Kidney (tissue), 14 donors: ENCODE measurements around the gene PELI3. TPM values are rescaled to one million over a fixed set of nuclear protein-coding genes. Genes with fewer than 3 reads are reported as not detected.

ENCODE experiments used
- DNase-seq, 5 donors: peaks; one replicate each; pipeline ENCODE4 v3.0.0-alpha.2; 2013 to 2020
- FAIRE-seq: peaks from 2 replicates; lab custom pipeline; 2012; peaks lifted over from hg19 to GRCh38; lab: Jason Lieb, UNC
- H3K27ac ChIP-seq, 2 donors: one replicate each; pipeline ENCODE4 v1.7.0; 2013; ENCODE audit warnings: low read depth in 2 of 2, low read length in 2 of 2, inconsistent platforms in 1 of 2
- H3K27me3 ChIP-seq: one replicate; pipeline ENCODE4 v1.7.1; 2013; ENCODE audit warnings: low read length, inconsistent platforms; ENCODE audit not compliant: control insufficient read depth, insufficient read depth
- H3K36me3 ChIP-seq, 3 donors: one replicate each; pipeline versions ENCODE4 v1.7.0 to v1.7.1; 2013; ENCODE audit warnings: low read length in 3 of 3, control low read depth in 1 of 3, inconsistent platforms in 1 of 3; ENCODE audit not compliant: insufficient read depth in 3 of 3, control insufficient read depth in 2 of 3
- H3K4me1 ChIP-seq, 3 donors: one replicate each; pipeline versions ENCODE4 v1.7.0 to v1.7.1; 2013; ENCODE audit warnings: low read length in 3 of 3, inconsistent platforms in 1 of 3, low read depth in 1 of 3; ENCODE audit not compliant: control insufficient read depth in 2 of 3, insufficient read depth in 2 of 3
- H3K4me3 ChIP-seq, 3 donors: one replicate each; pipeline versions ENCODE4 v1.7.0 to v1.8.1; 2013; ENCODE audit warnings: low read length in 3 of 3, control low read depth in 1 of 3, inconsistent platforms in 1 of 3
- H3K9ac ChIP-seq, 3 donors: one replicate each; pipeline versions ENCODE4 v1.7.0 to v1.7.1; 2013; ENCODE audit warnings: low read length in 3 of 3, control low read depth in 1 of 3, inconsistent platforms in 1 of 3
- H3K9me3 ChIP-seq, 3 donors: one replicate each; pipeline versions ENCODE4 v1.7.0 to v1.7.1; 2013; ENCODE audit warnings: low read length in 3 of 3, control low read depth in 1 of 3, inconsistent platforms in 1 of 3; ENCODE audit not compliant: control insufficient read depth in 2 of 3, insufficient read depth in 1 of 3
- CTCF ChIP-seq: IDR thresholded peaks from 3 replicates; pipeline ENCODE4 v1.5.1; 2012; ENCODE audit warnings: mild to moderate bottlenecking, moderate library complexity, borderline replicate concordance; ENCODE audit not compliant: insufficient read depth; ENCODE audit errors: extremely low read depth
- intact Hi-C: fragments of 100-400 bp; cut with DNase I; formaldehyde crosslinking; loops from one replicate; pipeline ENCODE4 v1.11.1; 2022
- polyA plus RNA-seq: library from polyadenylated mRNA; stranded (reverse); fragments of 350-450 nt; fragmentation: Illumina TruSeq; extraction: RNeasy Lipid Tissue Mini Kit (QIAGEN cat#74804); gene quantifications from one replicate; pipeline ENCODE4 v1.2.3, GENCODE V29; 2014; ENCODE audit warnings: low read depth, low replicate concordance; ENCODE audit not compliant: insufficient read depth
- total RNA-seq: library from RNA; stranded (reverse); fragmentation: NEBNext Ultra II Directional; extraction: Animal tissue kit (Norgen Biotek cat#: 25700); gene quantifications from one replicate; pipeline ENCODE4 v1.2.1, GENCODE V29; 2021
- donor health status: control.
- donor health status: control.
- donor health status: control.
- donor health status: control.
- donor health status: control.
- donor health status: DM: yes; HTN: yes; CAD: no.
- donor health status: Normal renal cell carcinoma (clear cell type).

The PELI3 gene
- total and polyA plus RNA-seq, 2 donors from 2014 or later: 8.1 to 9.1 TPM

- TF ChIP-seq CTCF: no peak
- no peak overlapping the region for H3K9ac ChIP-seq
- intact Hi-C loops: no loop called here
- no peaks in the 10 kb centered on the region for H3K4me1 ChIP-seq
- no peak overlapping the region for H3K4me3 ChIP-seq
- no peaks in the 10 kb centered on the region for H3K27me3 ChIP-seq
- H3K9me3 ChIP-seq: peaks cover 0 to 4% (median 0%) of the 10 kb centered on the region in 3 donors
- DNase-seq (no peak), FAIRE-seq (no peak)
- H3K36me3 ChIP-seq: no peaks in the 10 kb centered on the region
- H3K27ac ChIP-seq: no peak overlapping the region
Measured at GRCh38 chr11:66443602-66444001, 23.1 kb upstream of the PELI3 start.

GRCh38 chr11:66447012-66447411 lies 19.7 kb upstream of the PELI3 start:
- intact Hi-C loops: no loop called here
- Histone ChIP-seq H3K4me3 (no peak overlapping the region), H3K9ac (no peak overlapping the region), H3K27me3 (no peaks in the 10 kb centered on the region), H3K36me3 (no peaks in the 10 kb centered on the region), H3K27ac (no peak overlapping the region), H3K9me3 (peaks cover 0 to 4% (median 0%) of the 10 kb centered on the region in 3 donors), H3K4me1 (no peaks in the 10 kb centered on the region)
- no peak for FAIRE-seq
- no peak for TF ChIP-seq CTCF
- no peak for DNase-seq

- no peak for DNase-seq
- no peaks in the 10 kb centered on the region for H3K27me3 ChIP-seq
- H3K4me1 ChIP-seq: no peaks in the 10 kb centered on the region
- H3K9ac ChIP-seq: no peak overlapping the region
- peaks cover 0 to under 1% (median 0%) of the 10 kb centered on the region in 3 donors for H3K9me3 ChIP-seq
- no peaks in the 10 kb centered on the region for H3K36me3 ChIP-seq
- no peak for FAIRE-seq
- no peak for TF ChIP-seq CTCF
- H3K27ac ChIP-seq: no peak overlapping the region
- intact Hi-C loops: no loop called here
- H3K4me3 ChIP-seq: no peak overlapping the region
Measured at GRCh38 chr11:66448523-66448922, 18.2 kb upstream of the PELI3 start.

- no peak for TF ChIP-seq CTCF
- Histone ChIP-seq H3K4me1 (no peaks in the 10 kb centered on the region), H3K27me3 (no peaks in the 10 kb centered on the region), H3K9ac (no peak overlapping the region), H3K4me3 (no peak overlapping the region), H3K9me3 (no peaks in the 10 kb centered on the region), H3K36me3 (no peaks in the 10 kb centered on the region), H3K27ac (no peak overlapping the region)
- no peak for FAIRE-seq
- intact Hi-C loops: no loop called here
- no peak for DNase-seq
Measured at GRCh38 chr11:66450560-66450959, 16.1 kb upstream of the PELI3 start.
